GM12878 (cell line): ENCODE results near the gene DDX46. TPM values are rescaled to one million over a fixed set of nuclear protein-coding genes. Genes with fewer than 3 reads are reported as not detected.

Experiments
- CBFB ChIP-seq: IDR thresholded peaks from 2 replicates; pipeline ENCODE4 v1.6.1; 2016; ENCODE audit warnings: antibody characterized with exemption, low read depth
- CEBPZ ChIP-seq: fragments of 150-350 bp; IDR thresholded peaks from 2 replicates; pipeline ENCODE4 v1.6.1; 2016; ENCODE audit warnings: low read depth, low read length
- CHD4 ChIP-seq: fragments of 200-600 bp; sonication (generic); IDR thresholded peaks from 2 replicates; pipeline ENCODE4 v1.6.1; 2016; ENCODE audit warnings: mild to moderate bottlenecking
- E2F8 ChIP-seq: fragments of 450-650 bp; IDR thresholded peaks from 2 replicates; pipeline ENCODE4 v1.6.1; 2018; ENCODE audit warnings: mild to moderate bottlenecking, low read depth, moderate library complexity; ENCODE audit not compliant: partially characterized antibody
- KAT2A ChIP-seq: conservative IDR thresholded peaks from 2 replicates; pipeline ENCODE4 v1.6.1; 2011; ENCODE audit warnings: low read depth, low read length; ENCODE audit not compliant: control insufficient read depth
- NR2C2 ChIP-seq: IDR thresholded peaks from 2 replicates; pipeline ENCODE4 v1.6.1; 2011; ENCODE audit warnings: borderline replicate concordance, low read depth; ENCODE audit not compliant: control insufficient read depth, insufficient read length
- PAX5 ChIP-seq: IDR thresholded peaks from 2 replicates; pipeline ENCODE4 v1.6.1; 2011; ENCODE audit warnings: low read depth, low read length, borderline replicate concordance
- PBX3 ChIP-seq: IDR thresholded peaks from 2 replicates; pipeline ENCODE4 v1.6.1; 2011; ENCODE audit warnings: mild to moderate bottlenecking, low read depth, low read length, moderate library complexity; ENCODE audit not compliant: insufficient replicate concordance
- PML ChIP-seq: IDR thresholded peaks from 2 replicates; pipeline ENCODE4 v1.6.1; 2012; ENCODE audit warnings: low read length, inconsistent platforms
- RB1 ChIP-seq: fragments of 450-650 bp; formaldehyde crosslinking; IDR thresholded peaks from 2 replicates; pipeline ENCODE4 v1.6.1; 2017; ENCODE audit warnings: mild to moderate bottlenecking, borderline replicate concordance
- RCOR1 ChIP-seq: conservative IDR thresholded peaks from 2 replicates; pipeline ENCODE4 v1.6.1; 2012; ENCODE audit warnings: low read depth, low read length, improper control_type of control experiment
- ZBED1 ChIP-seq: IDR thresholded peaks from 2 replicates; pipeline ENCODE4 v1.6.1; 2016; ENCODE audit warnings: borderline replicate concordance
- ZBTB4 ChIP-seq: fragments of 450-650 bp; formaldehyde crosslinking; IDR thresholded peaks from 2 replicates; pipeline ENCODE4 v1.4.0; 2022; ENCODE audit warnings: mild to moderate bottlenecking, moderate library complexity
- ZNF687 ChIP-seq: fragments of 450-650 bp; IDR thresholded peaks from 2 replicates; pipeline ENCODE4 v1.6.1; 2017; ENCODE audit warnings: mild to moderate bottlenecking, moderate library complexity
- polyA plus RNA-seq, 11 experiments: library from polyadenylated mRNA; depleted of rRNA in 4 of 11; unstranded in 6 of 11; stranded (reverse) in 5 of 11; fragments of >200 nt; fragmentation: Nextera tagmentation in 4 of 11; fragmentation: Illumina TruSeq in 1 of 11; extraction: Ambion mirVana in 4 of 11; extraction: Trizol in 1 of 11; gene quantifications; 1 replicate in 1 of 11; 2 replicates in 10 of 11; pipeline versions ENCODE4 v1.2.1 to v1.2.3, GENCODE V29; 2011 to 2016; ENCODE audit warnings: inconsistent platforms in 2 of 11, missing spikeins in 2 of 11, low read depth in 1 of 11
- total RNA-seq, 4 experiments: library from RNA; depleted of rRNA in 3 of 4; stranded (reverse); fragments of >200 nt in 3 of 4; fragmentation: Illumina TruSeq in 1 of 4; extraction: Trizol in 1 of 4; gene quantifications; 2 replicates each; pipeline versions ENCODE4 v1.2.1 to v1.2.3, GENCODE V29; 2013 to 2021

The DDX46 gene
- total and polyA plus RNA-seq, 10 of the 15 experiments (the other 5 are each of a cell fraction or from before 2014, with no cell fraction given), result 23.0 to 77.1 (median 42.2) TPM

- TF ChIP-seq ZNF687 (peak; percentile 98), CHD4 (no peak), CBFB (no peak), ZBED1 (no peak), RCOR1 (peak; percentile 95; the same call in 1 of the 2 replicates), PML (peak; percentile 91), CEBPZ (no peak), KAT2A (no peak), E2F8 (no peak), ZBTB4 (CRISPR knock-in tag) (no peak), NR2C2 (no peak), PBX3 (no peak), PAX5 (no peak), RB1 (peak; percentile 96; the same call in 1 of the 2 replicates)
These were observed 87.5 kb downstream of the DDX46 start, which contains the start of gene C5orf24 (continued) for GRCh38 chr5:134845852-134846640.
